H1 (cell line): ENCODE measurements around the gene IL17RD.

ENCODE experiments used
- FOSL1 ChIP-seq: IDR thresholded peaks from 2 replicates; pipeline ENCODE4 v1.6.1; 2011; ENCODE audit warnings: mild to moderate bottlenecking, low read depth, low read length, moderate library complexity; ENCODE audit not compliant: insufficient read depth
- POLR2AphosphoS5 ChIP-seq: IDR thresholded peaks from 2 replicates; pipeline ENCODE4 v1.6.1; 2011; ENCODE audit warnings: low read depth, low read length
- RAD21 ChIP-seq, 2 experiments: IDR thresholded peaks in 1 of 2; conservative IDR thresholded peaks in 1 of 2; 2 replicates each; pipeline ENCODE4 v1.6.1; 2011; ENCODE audit warnings: low read depth in 2 of 2, low read length in 2 of 2, improper control_type of control experiment in 1 of 2, inconsistent platforms in 1 of 2, mild to moderate bottlenecking in 1 of 2, moderate library complexity in 1 of 2

DNA sequence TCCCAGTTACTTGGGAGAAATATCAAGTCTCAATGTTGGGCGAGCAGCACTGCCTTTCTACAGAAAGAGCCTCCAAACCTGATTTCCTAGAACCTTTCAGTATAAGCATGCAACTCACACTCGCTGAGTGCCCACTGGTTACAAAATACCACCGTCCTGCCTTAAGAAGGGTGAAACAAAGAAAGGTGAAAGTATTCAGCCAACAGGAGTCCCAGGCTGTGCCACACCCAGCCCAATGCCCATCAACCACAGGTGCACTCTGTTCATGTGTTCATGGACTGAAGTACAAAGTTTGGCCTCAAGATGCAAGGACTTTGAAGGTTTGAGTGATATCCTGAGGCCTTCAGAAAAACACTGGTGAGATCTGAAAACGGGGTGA, 34.0 kb downstream of the IL17RD start:
- TF ChIP-seq RAD21 (IDR thresholded peaks at IDR 0.05 in 1 of 2, conservative IDR thresholded peaks at IDR 0.05 in 1 of 2; ENCODE audit: low read depth in 2 of 2, low read length in 2 of 2) (no peak), POLR2AphosphoS5 (no peak), FOSL1 (no peak)
